A549 treated with AZD9567 at 1 μM for 4 hours (cell line): ENCODE results near the gene MRGPRX4. TPM values are rescaled to one million over a fixed set of nuclear protein-coding genes. Genes with fewer than 3 reads are reported as not detected.

Source experiments
- total RNA-seq: library from RNA; stranded (reverse); fragments of 200-300 nt; extraction: Qiagen RNA extraction; gene quantifications from 5 replicates; pipeline ENCODE4 v1.2.3, GENCODE V29; 2022; ENCODE audit not compliant: insufficient read depth

Gene MRGPRX4
- not detected in 5 replicates for total RNA-seq

DNA sequence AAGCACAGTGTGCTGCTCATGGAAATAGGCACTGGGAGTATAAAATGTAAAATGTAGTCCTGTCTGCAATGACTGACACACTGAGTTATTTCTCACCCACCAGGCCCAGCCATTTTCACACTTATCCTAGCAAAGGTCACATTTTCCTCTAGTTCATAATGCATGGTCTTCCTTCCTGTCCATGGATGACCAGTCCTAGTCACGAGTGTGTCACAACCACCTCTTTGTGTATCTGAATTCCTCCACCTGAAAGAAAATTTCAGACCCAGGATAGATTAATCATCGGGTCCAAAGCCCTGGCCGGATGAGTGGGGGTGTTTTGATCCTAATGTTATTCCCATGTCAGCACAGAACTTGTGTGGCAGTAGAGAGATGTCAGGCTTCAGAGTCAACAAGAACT is at the start of gene MRGPRX4:
Gene MRGPRX4 (plus strand): TSS at position 172 of the 400 bp plus-strand sequence. CDS start 420 bp downstream, outside the sequence.

DNA sequence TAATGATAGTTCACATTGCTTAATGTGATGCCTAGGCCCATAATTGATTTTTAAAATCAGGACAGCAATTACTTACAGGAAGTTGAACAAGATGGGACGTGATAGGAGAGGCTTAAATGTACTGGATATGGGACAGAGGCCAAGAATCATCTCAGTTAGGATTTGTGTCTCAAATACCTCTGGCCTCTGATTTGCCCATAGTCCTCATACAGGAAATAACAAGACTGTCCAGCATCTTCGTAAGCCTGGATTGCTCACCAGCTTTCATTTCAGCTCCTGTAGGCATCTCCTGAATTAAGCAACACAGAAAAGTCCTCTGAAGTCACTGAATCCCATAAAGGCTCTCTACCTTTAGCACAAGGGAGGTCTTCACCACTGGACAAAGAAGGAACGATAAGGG is 40.3 kb upstream of the MRGPRX4 start, which contains the start of gene MRGPRX3:
Gene MRGPRX3 (plus strand): TSS at position 231 of the 400 bp plus-strand sequence. CDS start 4,632 bp downstream, outside the sequence.

Other genes starting within 250 kb of the MRGPRX4 start
- 14.2 to 20.6 TPM (median 16.7 TPM) in 5 replicates for gene SERGEF, start 159.8 kb upstream of the MRGPRX4 start, total RNA-seq
- 0.05 to 0.07 TPM (median 0.05 TPM) in 4 of 5 replicates, not detected in the other for gene TPH1, start 126.6 kb upstream of the MRGPRX4 start, total RNA-seq
- 37.9 to 50.3 TPM (median 38.9 TPM) in 5 replicates for gene SAAL1, start 66.8 kb upstream of the MRGPRX4 start, total RNA-seq
- 0.08 TPM in 1 of 5 replicates, not detected in the others for gene MRGPRX3, start 40.3 kb upstream of the MRGPRX4 start, total RNA-seq
- gene SAA4, start 64.0 kb downstream of the MRGPRX4 start, total RNA-seq = not detected in 5 replicates
- gene SAA2, start 75.8 kb downstream of the MRGPRX4 start, total RNA-seq = 0.17 to 0.21 TPM in 2 of 5 replicates, not detected in the others
- gene SAA1, start 93.4 kb downstream of the MRGPRX4 start, total RNA-seq = 1.5 to 2.9 TPM (median 1.7 TPM) in 4 of 5 replicates, not detected in the other
- 13.2 to 19.0 TPM (median 14.6 TPM) in 5 replicates for gene HPS5, start 149.3 kb downstream of the MRGPRX4 start, total RNA-seq
- 32.1 to 39.4 TPM (median 33.5 TPM) in 5 replicates for gene GTF2H1, start 149.7 kb downstream of the MRGPRX4 start, total RNA-seq
- gene LDHA, start 221.7 kb downstream of the MRGPRX4 start, total RNA-seq = 2,564 to 4,313 TPM (median 3,078 TPM) in 5 replicates
- gene LDHC, start 239.5 kb downstream of the MRGPRX4 start, total RNA-seq = 0.10 to 0.15 TPM (median 0.15 TPM) in 3 of 5 replicates, not detected in the others